Hepatocyte (in vitro differentiated cells): ENCODE results near the gene IL15. TPM values are rescaled to one million over a fixed set of nuclear protein-coding genes. Genes with fewer than 3 reads are reported as not detected.

ENCODE experiments used
- DNase-seq: peaks from one replicate; pipeline ENCODE4 v3.0.0-alpha.2; 2016; ENCODE audit warnings: low spot score
- H2AFZ ChIP-seq: fragments of 200-600 bp; sonication (generic); 2 replicates; pipeline ENCODE4 v1.6.0; 2016; ENCODE audit warnings: antibody characterized with exemption, mild to moderate bottlenecking
- H3K27ac ChIP-seq: fragments of 200-600 bp; sonication (generic); 2 replicates; pipeline ENCODE4 v1.5.1; 2016; ENCODE audit warnings: mild to moderate bottlenecking
- H3K27me3 ChIP-seq: fragments of 200-600 bp; sonication (generic); 2 replicates; pipeline ENCODE4 v1.6.1; 2016
- H3K36me3 ChIP-seq: fragments of 200-600 bp; sonication (generic); replicated peaks from 2 replicates; pipeline ENCODE4 v1.5.1; 2016; ENCODE audit warnings: low read depth; ENCODE audit not compliant: insufficient read depth
- H3K4me1 ChIP-seq: fragments of 200-600 bp; sonication (generic); 2 replicates; pipeline ENCODE4 v1.5.1; 2016; ENCODE audit warnings: mild to moderate bottlenecking, moderate library complexity; ENCODE audit not compliant: insufficient read depth
- H3K4me2 ChIP-seq: fragments of 200-600 bp; sonication (generic); 2 replicates; pipeline ENCODE4 v1.6.0; 2016
- H3K4me3 ChIP-seq: fragments of 200-600 bp; sonication (generic); 2 replicates; pipeline ENCODE4 v1.5.1; 2016; ENCODE audit warnings: mild to moderate bottlenecking
- H3K79me2 ChIP-seq: fragments of 200-600 bp; sonication (generic); 2 replicates; pipeline ENCODE4 v1.6.0; 2017; ENCODE audit warnings: mild to moderate bottlenecking
- H3K9me2 ChIP-seq: fragments of 200-600 bp; sonication (generic); replicated peaks from 2 replicates; pipeline ENCODE4 v1.6.0; 2017; ENCODE audit warnings: mild to moderate bottlenecking; ENCODE audit not compliant: insufficient read depth
- H3K9me3 ChIP-seq: fragments of 200-600 bp; sonication (generic); 2 replicates; pipeline ENCODE4 v1.5.1; 2016; ENCODE audit warnings: low read depth, mild to moderate bottlenecking
- H4K20me1 ChIP-seq: fragments of 200-600 bp; sonication (generic); 2 replicates; pipeline ENCODE4 v1.6.0; 2016; ENCODE audit warnings: mild to moderate bottlenecking; ENCODE audit not compliant: insufficient read depth, poor library complexity, severe bottlenecking
- EZH2 ChIP-seq: fragments of 200-600 bp; sonication (generic); IDR thresholded peaks from 2 replicates; pipeline ENCODE4 v1.6.1; 2016; ENCODE audit warnings: antibody characterized with exemption, mild to moderate bottlenecking, borderline replicate concordance
- EZH2phosphoT487 ChIP-seq: fragments of 200-600 bp; sonication (generic); IDR thresholded peaks from one replicate; pipeline ENCODE4 v1.6.1; 2018; ENCODE audit warnings: antibody characterized with exemption, mild to moderate bottlenecking, low read depth, moderate library complexity; ENCODE audit not compliant: unreplicated experiment, severe bottlenecking
- WGBS: methylation state at CpG from one replicate; pipeline ENCODE4 v1.1.6; 2016; ENCODE audit warnings: low lambda C conversion rate; ENCODE audit errors: missing lambda C conversion rate; 5-methylcytosine and 5-hydroxymethylcytosine counted together
- polyA plus RNA-seq: library from polyadenylated mRNA; unstranded; fragments of >200 nt; fragmentation: Nextera tagmentation; extraction: Ambion mirVana; gene quantifications from 2 replicates; pipeline ENCODE4 v1.2.1, GENCODE V29; 2016
- total RNA-seq: library from RNA; depleted of rRNA; stranded (reverse); fragments of >200 nt; gene quantifications from 2 replicates; pipeline ENCODE4 v1.2.3, GENCODE V29; 2014
- TF ChIP-seq, protein P1 (sequence below): fragments of 200-600 bp; sonication (generic); IDR thresholded peaks from 2 replicates; pipeline ENCODE4 v1.5.1; 2016; ENCODE audit warnings: antibody characterized with exemption, mild to moderate bottlenecking; ENCODE audit not compliant: poor library complexity

IL15 gene
- total and polyA plus RNA-seq, 2 experiments from 2014 or later: 0.83 to 5.0 TPM

DNA sequence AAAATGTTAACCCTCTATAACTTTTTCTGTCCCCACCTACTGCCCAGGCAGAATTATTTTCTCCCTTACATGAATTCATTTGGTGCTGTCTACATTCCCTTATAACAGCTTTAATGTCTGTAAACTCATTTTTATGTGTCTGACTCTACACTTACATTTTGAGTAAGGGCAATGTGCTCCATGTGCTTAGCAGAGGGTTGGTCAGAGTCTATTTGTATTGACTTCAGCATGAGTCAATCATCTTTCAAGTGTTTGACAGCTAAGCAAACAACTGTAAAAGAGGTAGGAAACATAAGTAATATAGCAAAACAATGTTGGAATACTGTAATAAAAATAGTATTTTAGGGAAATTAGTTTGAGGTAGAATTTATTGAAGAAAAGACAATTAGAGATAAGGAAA, 6.3 kb downstream of the IL15 start:
- Histone ChIP-seq H3K79me2 (no peaks in the 10 kb centered on the region), H3K27ac (no peak overlapping the region), H3K4me2 (no peak overlapping the region), H3K9me2 (no peaks in the 10 kb centered on the region), H4K20me1 (no peaks in the 10 kb centered on the region), H3K4me3 (no peak overlapping the region), H3K4me1 (no peaks in the 10 kb centered on the region), H2AFZ (no peak overlapping the region), H3K36me3 (no peaks in the 10 kb centered on the region), H3K9me3 (no peaks in the 10 kb centered on the region), H3K27me3 (peaks cover 6% of the 10 kb centered on the region)
- TF ChIP-seq EZH2 (no peak), EZH2phosphoT487 (no peak)
- TF ChIP-seq, protein P1, sequence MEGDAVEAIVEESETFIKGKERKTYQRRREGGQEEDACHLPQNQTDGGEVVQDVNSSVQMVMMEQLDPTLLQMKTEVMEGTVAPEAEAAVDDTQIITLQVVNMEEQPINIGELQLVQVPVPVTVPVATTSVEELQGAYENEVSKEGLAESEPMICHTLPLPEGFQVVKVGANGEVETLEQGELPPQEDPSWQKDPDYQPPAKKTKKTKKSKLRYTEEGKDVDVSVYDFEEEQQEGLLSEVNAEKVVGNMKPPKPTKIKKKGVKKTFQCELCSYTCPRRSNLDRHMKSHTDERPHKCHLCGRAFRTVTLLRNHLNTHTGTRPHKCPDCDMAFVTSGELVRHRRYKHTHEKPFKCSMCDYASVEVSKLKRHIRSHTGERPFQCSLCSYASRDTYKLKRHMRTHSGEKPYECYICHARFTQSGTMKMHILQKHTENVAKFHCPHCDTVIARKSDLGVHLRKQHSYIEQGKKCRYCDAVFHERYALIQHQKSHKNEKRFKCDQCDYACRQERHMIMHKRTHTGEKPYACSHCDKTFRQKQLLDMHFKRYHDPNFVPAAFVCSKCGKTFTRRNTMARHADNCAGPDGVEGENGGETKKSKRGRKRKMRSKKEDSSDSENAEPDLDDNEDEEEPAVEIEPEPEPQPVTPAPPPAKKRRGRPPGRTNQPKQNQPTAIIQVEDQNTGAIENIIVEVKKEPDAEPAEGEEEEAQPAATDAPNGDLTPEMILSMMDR: no peak
- no peak for DNase-seq

DNA sequence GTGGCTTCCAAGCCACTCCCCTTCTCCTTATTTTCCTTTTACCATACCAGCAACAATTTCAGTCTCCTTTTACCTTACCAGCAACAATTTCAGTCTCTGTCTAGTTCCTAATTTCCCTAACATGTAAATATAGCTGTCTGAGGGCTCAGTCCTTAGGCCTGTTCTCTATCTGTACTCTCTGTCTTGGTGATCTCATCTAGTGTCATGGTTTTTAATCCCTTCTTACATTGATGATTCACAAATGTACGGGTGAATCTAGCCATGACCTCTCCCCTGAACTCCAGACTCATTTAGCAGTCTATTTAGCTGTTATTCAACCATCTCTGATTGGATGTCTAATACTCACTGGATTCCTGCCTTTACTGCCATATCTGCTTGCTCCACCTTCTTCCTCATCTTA, 7.2 kb downstream of the IL15 start:
- Histone ChIP-seq H3K4me1 (no peaks in the 10 kb centered on the region), H3K4me3 (no peak overlapping the region), H2AFZ (no peak overlapping the region), H3K27me3 (peaks cover under 1% of the 10 kb centered on the region), H3K79me2 (no peaks in the 10 kb centered on the region), H3K4me2 (no peak overlapping the region), H3K9me3 (no peaks in the 10 kb centered on the region), H4K20me1 (no peaks in the 10 kb centered on the region), H3K36me3 (no peaks in the 10 kb centered on the region), H3K27ac (peak overlapping the region; percentile 45), H3K9me2 (no peaks in the 10 kb centered on the region)
- 24% methylated on average over 1 of the region's 1 CpG for WGBS
- no peak for DNase-seq
- TF ChIP-seq, protein P1: no peak
- TF ChIP-seq EZH2 (no peak), EZH2phosphoT487 (no peak)

DNA sequence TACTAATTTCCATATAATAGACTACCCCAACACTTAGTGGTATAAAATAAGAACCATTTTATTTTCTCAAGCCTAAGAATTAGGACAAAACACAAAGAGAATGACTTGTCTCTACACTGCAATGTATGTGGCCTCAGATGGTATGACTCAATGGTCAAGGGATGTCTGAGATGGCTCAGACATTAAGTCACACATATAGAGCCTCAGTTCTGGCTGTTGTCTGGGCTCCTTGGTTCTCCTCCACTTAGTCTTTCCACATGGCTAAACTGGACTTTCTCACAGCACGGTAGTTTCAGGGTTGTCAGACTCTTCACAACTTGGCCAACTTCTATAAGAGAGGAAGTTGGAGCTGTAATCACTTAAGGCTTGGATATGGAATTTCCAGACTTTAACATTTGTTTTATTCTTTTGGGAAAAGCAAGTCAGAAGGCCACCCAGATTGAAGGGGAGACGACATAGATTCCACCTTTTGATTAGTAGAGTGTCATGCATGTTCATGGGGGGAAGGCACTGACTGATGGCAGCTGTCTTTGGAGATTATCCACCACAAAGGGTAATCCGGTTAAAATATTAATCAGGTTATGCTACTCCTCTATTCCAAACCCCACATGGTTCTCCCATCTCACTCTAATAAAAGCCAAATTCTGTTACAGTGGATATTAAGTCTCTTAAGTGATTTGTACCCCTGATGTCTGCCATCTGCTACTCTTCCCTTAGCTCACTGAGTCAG, 9.4 kb downstream of the IL15 start:
- WGBS: 90% methylated on average over 3 of the region's 3 CpGs
- H4K20me1 ChIP-seq: no peaks in the 10 kb centered on the region

More for the DNA sequence above, 9.4 kb downstream of the IL15 start:
- DNase-seq: no peak
- H2AFZ ChIP-seq: no peak overlapping the region
- no peak overlapping the region for H3K4me2 ChIP-seq
- H3K9me2 ChIP-seq: no peaks in the 10 kb centered on the region
- H3K79me2 ChIP-seq: no peaks in the 10 kb centered on the region
- no peak overlapping the region for H3K27ac ChIP-seq
- TF ChIP-seq EZH2: no peak
- no peak for TF ChIP-seq EZH2phosphoT487
- TF ChIP-seq, protein P1: no peak
- no peaks in the 10 kb centered on the region for H3K36me3 ChIP-seq
- H3K27me3 ChIP-seq: no peaks in the 10 kb centered on the region
- H3K4me3 ChIP-seq: no peak overlapping the region
- no peaks in the 10 kb centered on the region for H3K4me1 ChIP-seq
- no peaks in the 10 kb centered on the region for H3K9me3 ChIP-seq
